GM18502 (cell line): ENCODE results near the gene TSC22D3.
"Not testable (repeated sequence)": the region's sequence is repeated elsewhere in the genome, so short reads cannot be mapped to it uniquely, and the experiment has no call there.

Experiments used
- ATAC-seq: cut with Tn5 transposase; IDR thresholded peaks from one replicate; pipeline ENCODE4 v1.9.1; 2021; ENCODE audit warnings: mild to moderate bottlenecking; ENCODE audit not compliant: unreplicated experiment, poor library complexity

The TSC22D3 gene

DNA sequence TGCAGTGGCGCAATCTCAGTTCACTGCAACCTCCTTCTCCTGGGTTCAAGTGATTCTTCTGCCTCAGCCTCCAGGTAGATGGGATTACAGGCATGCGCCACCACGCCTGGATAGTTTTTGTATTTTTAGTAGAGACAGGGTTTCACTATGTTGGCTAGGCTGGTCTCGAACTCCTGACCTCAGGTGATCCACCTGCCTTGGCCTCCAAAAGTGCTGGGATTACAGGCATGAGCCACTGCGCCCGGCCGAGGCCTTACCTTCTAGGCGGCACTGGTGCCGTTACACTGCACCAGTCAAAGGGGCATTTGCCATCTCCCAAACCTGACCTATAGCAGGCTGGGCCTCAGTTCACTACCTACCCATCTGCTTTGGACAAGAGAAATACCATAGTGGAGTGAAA is 90.0 kb downstream of the TSC22D3 start:
- ATAC-seq = not testable (repeated sequence)

DNA sequence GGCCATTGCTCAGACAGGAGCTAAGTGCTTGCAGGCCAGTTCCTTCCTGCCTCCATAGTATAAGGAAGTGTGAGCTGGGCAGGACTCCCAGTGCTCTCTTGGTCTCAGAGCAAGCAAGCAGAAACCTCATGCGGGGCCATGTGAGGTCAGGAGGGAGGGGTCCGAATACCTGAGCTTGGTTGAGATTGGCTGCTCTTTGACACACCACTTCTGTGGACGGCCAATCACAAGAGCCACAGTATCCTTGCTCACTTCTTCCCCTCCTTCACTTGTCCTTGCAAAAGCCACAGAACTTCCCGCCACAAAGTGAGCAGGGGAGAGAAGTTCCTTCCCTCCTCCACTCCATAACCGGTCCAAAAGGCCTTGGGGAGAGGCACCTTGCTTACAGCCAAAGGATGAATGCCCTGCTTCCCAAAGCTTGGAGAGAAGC is 90.6 kb downstream of the TSC22D3 start:
- ATAC-seq = peak; percentile 94

DNA sequence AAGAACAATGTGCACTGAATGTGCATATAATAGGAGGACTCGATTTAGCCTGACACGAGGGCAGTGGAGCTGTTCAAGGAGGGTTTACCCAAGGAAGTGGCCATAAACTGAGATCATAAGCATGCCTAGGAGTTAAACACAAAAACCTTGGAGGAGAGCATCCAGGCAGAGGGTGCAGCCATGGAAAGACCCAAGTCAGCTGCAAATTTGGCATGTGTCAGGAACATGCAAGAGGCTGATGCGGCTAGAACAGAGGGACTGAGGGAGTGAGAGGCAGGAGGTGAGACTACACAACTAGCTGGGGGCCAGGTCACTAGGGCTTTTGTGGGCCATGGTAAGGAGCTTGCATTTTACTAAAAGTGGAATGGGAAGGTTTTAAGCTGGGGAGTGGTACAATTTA is 91.7 kb downstream of the TSC22D3 start:
- ATAC-seq = no peak

DNA sequence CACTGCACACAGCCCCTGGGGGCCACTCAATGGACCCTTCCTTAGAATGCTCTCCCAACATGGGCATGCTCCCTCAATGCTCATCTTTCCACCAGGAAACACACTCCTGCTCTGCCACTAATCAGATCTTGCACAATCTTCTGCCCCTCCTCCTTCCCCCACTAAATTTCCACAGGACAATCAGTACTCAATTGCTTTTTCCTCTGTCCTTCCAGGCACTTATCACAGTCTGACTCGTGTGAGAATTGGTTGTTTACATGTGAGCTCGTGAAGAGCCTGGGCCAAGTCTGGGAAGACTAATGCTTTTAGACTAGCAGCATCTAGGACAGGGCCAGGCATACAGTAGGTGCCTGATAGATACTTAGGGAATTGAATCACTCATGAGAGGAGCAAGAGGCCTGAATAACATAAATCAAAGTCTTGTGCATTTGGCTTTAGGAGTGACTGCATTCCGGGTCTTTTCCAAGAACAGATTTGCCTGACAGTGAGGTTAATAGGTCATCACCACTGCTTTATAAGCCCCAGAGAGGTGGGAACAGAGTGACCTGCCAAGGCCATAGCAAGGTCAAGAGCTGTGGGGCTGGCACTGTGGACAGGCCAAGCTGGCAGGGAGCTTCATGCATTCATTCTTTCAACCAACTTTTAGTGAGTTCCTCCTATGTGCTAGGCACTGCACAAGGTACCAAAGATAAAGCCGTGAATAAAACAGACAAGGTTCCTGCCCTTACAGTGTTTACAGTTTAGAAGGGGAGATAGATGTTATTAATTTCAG is 92.3 kb downstream of the TSC22D3 start:
- no peak for ATAC-seq

DNA sequence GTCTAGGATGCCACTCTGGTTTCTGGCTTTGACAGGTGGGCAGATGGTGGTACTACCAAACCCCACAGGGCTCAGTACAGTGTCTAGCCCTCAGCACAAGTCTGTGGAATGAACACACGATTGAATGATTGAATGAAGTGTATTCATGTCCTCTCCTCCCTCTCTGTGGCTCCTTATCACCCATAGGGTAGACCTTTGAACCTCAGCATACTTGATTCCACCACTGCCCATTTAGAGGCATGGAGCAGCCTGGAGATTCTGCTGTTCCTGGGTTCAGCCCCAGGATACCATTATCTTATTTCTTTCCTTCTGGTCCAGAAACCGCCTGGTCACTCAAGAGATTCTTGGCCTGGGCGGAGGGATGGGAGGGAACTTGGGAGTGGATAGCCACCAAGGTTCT is 93.3 kb downstream of the TSC22D3 start:
- ATAC-seq = no peak

DNA sequence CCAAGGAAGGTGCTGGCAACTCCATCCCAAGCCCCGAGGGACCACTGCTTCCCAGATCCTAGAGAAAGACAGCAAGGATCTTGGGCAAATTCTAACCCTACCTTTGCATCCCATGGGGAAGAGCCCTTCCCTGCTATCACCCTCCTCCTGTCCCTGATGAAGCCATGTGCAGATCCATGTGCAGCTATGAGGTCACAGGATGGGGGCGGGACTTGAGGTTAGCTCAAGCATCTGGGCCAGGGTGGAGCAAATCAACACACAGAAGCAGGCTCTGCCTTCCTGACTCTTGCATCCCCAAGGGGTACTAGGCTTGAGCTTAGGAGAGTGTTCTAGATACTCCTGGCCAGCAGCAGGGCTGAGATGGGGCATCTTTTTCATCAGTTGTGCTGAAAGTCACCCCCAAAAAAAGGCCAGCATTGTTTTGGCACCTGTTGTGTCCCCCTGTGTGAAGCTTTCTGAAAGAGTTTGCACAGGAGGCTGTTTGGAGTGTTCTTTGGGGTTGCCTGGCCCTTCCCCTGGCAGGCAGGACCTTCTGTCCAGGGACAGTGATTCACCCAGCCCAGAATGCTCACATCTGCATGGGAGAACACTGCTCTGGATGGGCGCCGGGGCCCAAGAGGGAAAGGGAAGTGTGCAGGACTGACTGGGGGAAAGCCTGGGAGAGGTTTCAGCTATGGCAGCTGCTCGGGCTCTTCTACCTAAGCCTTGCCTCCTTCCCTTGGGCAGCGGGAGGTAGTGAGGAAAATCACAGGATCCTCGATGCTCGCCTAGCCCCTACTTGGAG is 96.4 kb downstream of the TSC22D3 start:
- peak; percentile 38 for ATAC-seq

DNA sequence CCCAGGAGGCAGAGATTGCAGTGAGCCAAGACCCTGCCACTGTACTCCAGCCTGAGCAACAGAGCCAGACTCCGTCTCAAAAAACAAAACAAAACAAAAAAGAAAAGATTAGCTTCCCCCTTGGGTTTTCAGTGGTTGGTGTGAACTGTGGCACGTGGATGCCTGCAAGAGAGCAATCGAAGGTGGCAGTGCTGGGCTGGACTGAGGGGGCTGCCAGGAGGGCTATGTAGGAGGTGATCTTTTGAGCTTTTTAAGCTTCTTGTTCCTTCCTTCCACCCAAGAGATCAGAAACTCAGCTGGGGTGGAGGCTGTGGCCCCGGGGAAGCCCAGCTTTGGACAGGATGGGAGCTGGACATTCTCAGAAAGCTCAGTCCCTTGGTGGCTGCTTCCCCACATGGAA is 97.7 kb downstream of the TSC22D3 start:
- ATAC-seq = no peak

DNA sequence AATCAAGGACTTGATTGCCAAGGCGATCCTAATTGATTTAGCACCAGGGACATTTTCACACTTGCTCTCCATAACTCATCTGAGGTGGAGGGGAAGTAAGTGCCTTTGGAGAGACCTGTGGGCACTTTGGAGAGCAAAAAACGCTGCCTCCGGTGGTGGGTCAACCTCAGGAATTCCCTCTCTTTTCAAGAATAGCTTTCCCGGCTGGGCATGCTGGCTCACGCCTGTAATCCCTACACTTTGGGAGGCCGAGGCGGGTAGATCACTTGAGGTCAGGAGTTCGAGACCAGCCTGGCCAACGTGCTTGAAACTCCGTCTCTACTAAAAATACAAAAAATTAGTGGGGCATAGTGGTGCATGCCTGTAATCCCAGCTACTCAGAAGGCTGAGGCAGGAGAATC is 98.1 kb downstream of the TSC22D3 start:
- ATAC-seq = no peak

DNA sequence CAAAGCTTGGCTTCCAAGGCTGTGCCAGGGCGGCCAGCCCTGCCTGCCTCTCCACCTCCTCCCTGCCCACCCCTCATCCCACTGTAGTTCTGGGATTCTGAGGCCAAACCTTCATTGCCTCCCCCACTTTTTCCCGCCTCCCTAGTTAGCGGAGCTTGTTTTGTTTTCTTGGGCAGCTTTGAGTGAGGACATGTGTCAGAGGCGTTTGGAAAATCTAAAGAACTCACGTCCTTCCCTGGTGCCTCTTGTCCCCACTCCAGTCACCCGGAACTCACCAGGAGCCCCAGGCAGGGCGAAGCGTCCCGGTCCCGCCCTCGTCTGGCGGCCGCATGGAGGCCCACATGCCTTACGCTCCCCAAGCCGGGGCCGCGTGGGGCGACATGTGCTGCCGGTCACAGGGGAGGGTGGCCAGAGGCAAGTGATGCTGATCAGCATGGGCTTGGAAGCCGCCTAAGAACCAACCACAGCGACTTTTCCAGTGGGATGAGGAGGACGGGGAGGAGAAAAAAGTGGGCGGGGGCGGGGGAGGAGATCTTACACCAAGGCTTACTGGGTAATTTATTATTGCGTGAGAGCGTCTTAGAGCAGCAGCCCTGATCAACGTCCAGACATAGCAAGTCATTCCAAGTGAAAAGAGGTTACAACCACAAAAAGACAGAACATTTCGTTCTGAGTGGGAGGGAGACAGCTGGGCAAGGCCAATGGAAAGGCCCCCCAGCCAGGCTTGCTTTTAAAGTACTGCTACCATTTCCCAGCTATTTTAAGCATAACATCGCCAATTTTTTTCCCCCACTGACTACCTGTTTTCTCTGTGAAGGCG is 98.8 kb downstream of the TSC22D3 start:
- peak; percentile 21 for ATAC-seq

DNA sequence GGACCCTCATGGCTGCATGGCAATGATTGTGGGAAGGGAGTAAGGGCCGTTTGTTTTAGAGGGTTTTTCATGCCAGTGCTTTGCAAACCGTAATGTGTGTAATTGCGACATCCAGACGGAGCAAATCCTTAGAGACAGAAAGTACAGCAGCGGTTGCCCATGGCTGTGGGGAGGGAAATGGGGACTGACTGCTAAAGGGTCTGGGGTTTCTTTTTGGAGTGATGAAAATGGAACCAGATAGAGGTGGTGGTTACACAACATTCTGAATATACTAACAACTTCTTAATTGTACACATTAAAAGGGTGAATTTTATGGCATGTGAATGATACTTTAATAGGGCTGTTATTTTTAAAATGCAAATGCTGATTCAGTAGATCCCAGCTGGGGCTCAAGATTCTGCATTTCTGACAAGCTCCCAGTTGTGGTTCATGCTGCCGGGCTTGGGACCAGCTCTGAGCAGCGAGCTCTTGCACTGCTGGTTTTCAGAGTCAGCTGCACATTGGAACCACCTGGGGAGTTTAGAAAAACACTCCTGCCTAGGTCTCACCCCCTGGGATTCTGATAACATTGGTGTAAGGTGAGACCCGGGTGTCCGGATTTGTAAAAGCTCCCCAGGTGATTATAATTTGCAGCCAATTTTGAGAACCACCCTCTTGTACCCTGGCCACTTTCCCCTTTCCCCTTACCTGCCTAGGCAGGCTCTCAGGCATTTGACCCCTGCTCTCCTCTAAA is 99.6 kb downstream of the TSC22D3 start:
- no peak for ATAC-seq

DNA sequence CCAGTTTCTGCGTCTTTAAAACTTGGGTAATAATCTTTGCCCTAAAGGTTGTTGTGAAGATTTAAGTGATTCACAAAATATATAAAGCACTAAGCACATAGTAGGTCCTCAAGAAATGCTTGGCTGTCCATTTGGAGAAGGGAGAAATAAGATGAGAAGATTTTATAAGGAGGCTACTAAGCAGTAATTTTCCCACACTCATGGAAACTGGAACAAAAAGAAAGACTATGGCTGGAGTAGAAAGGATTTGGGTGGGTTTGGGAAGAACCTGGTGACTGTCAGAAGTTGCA is 100.3 kb downstream of the TSC22D3 start:
- ATAC-seq = no peak

DNA sequence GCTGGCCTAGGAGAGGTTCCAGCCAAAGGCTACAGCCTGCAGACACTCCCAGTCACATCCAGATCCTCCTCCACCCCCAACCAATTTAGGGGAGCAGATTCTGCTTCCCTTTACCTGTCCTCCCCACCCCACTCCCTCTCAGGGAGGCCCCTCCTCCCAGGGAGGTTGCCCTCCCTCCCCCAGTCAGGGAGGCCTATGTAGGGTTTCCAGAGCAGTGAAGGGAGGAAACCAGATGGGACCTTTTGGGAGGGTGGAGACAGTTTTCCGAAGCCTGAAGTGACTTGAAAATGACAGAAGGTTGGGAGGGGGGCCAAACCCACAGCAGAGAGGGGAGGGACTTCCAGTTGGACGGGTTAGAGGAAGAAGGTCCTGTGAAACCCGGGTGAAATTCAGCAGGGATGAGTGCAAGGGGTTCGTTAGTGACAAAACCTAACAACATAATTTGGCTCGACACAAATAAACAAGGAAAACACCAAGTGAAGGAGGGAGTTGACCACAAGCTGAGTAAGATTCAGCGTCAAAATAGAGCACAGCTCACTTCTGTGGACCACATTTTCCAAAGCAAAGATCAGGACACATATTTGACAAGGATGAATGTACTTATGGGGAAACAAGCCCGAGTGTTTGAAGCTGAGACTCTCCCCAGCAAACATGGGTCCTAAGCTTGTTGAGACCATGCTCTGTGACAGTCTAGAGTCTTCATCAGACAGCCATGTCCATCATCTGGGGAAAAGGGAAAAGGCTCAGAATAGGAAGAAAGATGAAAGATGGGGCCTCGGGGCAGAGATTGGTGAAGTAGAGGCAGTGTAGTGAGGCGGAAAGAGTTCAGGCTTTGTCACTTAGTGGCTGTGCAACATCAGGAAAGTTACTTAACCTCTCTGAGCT is 100.9 kb downstream of the TSC22D3 start:
- ATAC-seq = peak; percentile 20

DNA sequence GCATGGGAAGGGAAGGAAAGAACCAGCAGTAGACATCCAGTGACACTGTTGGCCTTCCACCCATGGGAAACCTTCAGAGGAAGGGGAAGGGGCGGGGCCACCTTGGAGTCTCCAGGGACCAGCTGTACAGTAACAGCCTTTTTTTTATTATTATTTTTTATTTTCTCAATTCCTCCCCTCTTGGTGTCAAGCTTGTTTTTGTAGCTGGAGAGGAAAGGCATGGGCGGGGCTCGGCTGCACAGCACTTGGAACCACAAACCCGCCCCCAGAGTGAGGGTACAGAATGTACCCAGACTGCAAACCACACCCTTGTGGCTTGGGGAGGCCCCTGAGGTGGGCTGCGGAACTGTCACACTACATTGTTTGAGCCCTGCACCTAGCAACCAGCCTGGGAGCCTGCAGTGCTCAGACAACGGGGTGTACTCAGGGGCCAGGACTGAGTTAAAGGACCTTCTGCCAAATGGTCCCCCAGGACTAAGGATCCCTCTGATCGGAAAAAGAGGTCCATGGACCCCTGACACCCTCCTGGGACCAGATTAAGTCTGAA is 101.6 kb downstream of the TSC22D3 start:
- ATAC-seq = peak; percentile 88

DNA sequence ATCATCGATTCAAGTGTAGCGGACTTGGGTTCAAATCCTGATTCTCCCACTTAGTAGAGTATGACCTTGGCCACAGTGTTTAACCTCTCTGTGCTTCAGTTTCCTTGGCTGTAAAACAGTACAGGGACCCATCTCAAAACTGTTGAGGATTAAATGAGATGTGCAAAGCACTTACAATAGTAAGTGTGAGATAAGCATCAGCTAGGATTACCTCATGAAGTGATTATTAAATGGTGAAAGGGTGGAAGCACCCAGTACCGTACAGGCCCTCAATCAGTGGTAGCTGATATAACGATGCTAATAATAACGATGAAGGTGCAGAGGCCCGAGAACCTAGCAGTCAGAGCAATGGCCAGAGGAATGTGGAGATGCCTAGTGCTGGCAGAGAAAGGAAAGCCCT is 102.2 kb downstream of the TSC22D3 start:
- peak; percentile 9 for ATAC-seq

DNA sequence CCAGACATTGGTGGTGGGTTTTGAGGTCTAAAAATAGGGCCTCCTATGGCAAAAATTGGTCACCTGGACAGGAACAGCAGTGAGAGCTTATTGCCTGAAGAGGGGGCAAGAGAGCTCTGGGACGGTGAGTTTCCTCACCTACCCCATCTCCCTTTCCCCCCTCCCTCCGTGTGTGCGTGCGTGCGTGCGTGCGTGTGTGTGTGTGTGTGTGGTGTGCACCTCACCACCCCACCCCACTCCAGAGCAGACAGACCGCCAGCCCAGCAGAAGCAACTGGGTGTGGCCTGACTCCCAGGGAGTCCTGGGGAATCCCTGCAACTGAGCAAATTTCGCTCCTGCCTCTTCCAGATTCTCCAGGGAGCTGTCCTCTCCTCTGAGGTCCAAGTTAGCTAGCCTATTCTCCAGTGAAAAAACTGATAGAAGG is 102.6 kb downstream of the TSC22D3 start:
- ATAC-seq = peak; percentile 25

DNA sequence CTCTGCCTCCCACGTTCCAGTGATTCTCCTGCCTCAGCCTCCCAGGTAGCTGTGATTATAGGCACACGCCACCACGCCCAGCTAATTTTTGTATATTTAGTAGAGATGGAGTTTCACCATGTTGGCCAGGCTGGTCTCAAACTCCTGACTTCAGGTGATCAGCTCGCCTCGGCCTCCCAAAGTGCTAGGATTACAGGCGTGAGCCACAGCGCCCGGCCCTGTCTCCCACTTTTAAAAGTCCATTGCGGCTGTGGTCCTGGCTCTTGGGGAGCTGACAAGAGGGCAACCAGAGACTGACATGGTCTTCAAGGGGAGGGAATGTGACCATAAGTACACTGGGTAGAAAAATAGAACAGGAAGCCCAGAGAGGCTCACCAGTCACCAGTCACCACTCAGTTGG is 104.3 kb downstream of the TSC22D3 start:
- ATAC-seq = not testable (repeated sequence)

DNA sequence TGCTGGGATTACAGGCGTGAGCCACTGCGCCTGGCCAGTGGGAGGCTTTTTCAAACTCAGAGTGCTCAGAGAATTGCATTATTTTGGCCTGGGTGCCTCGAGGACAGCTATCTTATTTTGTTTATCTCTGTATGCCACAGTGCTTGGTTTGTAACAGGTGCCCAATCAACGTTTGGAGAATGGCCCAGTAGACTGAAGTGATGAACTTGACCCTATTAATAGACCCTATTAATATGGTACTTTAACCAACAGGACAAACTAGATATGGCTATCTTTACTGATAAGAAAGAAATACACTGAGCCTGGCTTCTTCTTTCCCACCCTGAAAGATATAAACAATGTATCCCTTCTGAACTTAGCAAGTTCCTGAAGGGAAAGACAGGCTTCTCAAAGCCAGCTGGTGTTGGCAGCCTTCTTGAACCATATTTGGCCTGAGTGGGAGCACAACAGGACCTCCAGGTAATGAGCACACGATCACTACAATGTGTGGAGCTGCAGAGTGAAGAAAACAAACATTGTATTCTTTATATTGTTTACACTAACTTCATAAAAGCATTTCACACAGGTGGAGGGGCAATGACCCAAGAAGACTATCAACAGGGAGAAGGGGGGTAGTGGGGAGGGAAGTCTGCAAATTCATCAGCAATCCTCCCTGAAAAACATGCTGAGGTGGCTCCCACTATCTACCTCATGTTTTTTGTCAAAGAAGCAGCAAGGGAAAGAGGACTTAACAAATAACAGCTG is 105.5 kb downstream of the TSC22D3 start:
- no peak for ATAC-seq

DNA sequence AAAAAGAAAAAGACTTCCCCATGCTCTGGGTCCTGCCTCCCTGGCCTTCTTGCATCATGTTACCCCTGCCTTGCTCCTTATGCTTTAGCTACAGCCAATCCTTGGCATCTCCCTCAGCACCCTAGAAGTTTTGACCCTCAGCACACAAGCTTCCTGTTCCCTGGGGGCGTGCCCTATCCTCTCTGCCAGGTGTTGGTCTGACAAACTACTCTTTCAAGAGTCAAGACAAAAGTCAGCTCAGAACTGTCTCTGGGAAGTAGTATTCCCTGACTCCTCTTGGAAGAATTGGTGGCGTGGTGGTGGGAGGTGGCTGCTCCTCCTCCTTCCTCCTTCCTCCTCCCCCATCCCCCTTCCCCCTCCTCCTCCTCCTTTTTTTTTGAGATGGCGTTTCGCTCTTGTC is 106.3 kb downstream of the TSC22D3 start:
- no peak for ATAC-seq
